AG04450 (cell line): ENCODE results near the gene MRPL3. TPM values are rescaled to one million over a fixed set of nuclear protein-coding genes. Genes with fewer than 3 reads are reported as not detected.
A peak's percentile ranks its signal among the peaks of the same experiment; 100 is the strongest.

ENCODE experiments used
- CTCF ChIA-PET: fragments of 300-600, 350-600 bp; formaldehyde crosslinking; extraction: SDS; loops from one replicate; lab custom pipeline; 2022; ENCODE audit warnings: antibody characterized with exemption, inconsistent platforms; lab: Charles Lee
- POLR2A ChIA-PET: fragments of 350-600 bp; formaldehyde crosslinking; extraction: SDS; loops from one replicate; lab custom pipeline; 2021; ENCODE audit warnings: antibody characterized with exemption, inconsistent platforms; lab: Yijun Ruan, JAX
- DNase-seq: peaks from one replicate; pipeline ENCODE4 v3.0.0-alpha.2; 2011; ENCODE audit warnings: low read depth, low spot score
- H3K27ac ChIP-seq: one replicate; pipeline ENCODE4 v1.5.1; 2012; ENCODE audit warnings: low read depth, low read length, control low read depth
- H3K27me3 ChIP-seq: one replicate; pipeline ENCODE4 v1.6.0; 2012; ENCODE audit warnings: low read length; ENCODE audit not compliant: control insufficient read depth, insufficient read depth
- H3K4me3 ChIP-seq: 2 replicates; pipeline ENCODE4 v1.5.1; 2011; ENCODE audit warnings: mild to moderate bottlenecking, low read depth, low read length, control low read depth
- H3K9me3 ChIP-seq: 2 replicates; pipeline ENCODE4 v1.5.1; 2012; ENCODE audit warnings: low read length; ENCODE audit not compliant: control insufficient read depth, insufficient read depth
- polyA plus RNA-seq: library from polyadenylated mRNA; depleted of rRNA; stranded (reverse); fragments of >200 nt; gene quantifications from 2 replicates; pipeline ENCODE4 v1.2.3, GENCODE V29; 2011
- TF ChIP-seq, protein P1 (sequence below): IDR thresholded peaks from 2 replicates; pipeline ENCODE4 v1.5.1; 2011; ENCODE audit warnings: low read depth, low read length, control low read depth, inconsistent platforms

The MRPL3 gene
- polyA plus RNA-seq, 1 experiment: 192 TPM

- Histone ChIP-seq H3K4me3 (no peak overlapping the region), H3K9me3 (no peaks in the 10 kb centered on the region), H3K27ac (no peak overlapping the region), H3K27me3 (no peaks in the 10 kb centered on the region)
- TF ChIP-seq, protein P1, sequence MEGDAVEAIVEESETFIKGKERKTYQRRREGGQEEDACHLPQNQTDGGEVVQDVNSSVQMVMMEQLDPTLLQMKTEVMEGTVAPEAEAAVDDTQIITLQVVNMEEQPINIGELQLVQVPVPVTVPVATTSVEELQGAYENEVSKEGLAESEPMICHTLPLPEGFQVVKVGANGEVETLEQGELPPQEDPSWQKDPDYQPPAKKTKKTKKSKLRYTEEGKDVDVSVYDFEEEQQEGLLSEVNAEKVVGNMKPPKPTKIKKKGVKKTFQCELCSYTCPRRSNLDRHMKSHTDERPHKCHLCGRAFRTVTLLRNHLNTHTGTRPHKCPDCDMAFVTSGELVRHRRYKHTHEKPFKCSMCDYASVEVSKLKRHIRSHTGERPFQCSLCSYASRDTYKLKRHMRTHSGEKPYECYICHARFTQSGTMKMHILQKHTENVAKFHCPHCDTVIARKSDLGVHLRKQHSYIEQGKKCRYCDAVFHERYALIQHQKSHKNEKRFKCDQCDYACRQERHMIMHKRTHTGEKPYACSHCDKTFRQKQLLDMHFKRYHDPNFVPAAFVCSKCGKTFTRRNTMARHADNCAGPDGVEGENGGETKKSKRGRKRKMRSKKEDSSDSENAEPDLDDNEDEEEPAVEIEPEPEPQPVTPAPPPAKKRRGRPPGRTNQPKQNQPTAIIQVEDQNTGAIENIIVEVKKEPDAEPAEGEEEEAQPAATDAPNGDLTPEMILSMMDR: no peak
- ChIA-PET POLR2A (interaction anchor here (0.6 kb wide), 1 partner anchor 788 kb away, joined by 3 read pairs; no protein-coding TSS in a partner anchor), CTCF (interaction anchor here (0.6 to 1.2 kb wide), 2 partner anchors 8 to 504 kb away, joined by 4 read pairs; no protein-coding TSS in a partner anchor)
- DNase-seq: no peak
These were observed 32.4 kb upstream of the MRPL3 start for GRCh38 chr3:131535131-131535530.

- ChIA-PET POLR2A (no interaction called here), CTCF (no interaction called here)
- DNase-seq: no peak
- TF ChIP-seq, protein P1: no peak
- no peaks in the 10 kb centered on the region for H3K27me3 ChIP-seq
- no peaks in the 10 kb centered on the region for H3K9me3 ChIP-seq
- H3K4me3 ChIP-seq: no peak overlapping the region
- no peak overlapping the region for H3K27ac ChIP-seq
These were observed 29.9 kb upstream of the MRPL3 start for GRCh38 chr3:131532645-131533044.

DNA sequence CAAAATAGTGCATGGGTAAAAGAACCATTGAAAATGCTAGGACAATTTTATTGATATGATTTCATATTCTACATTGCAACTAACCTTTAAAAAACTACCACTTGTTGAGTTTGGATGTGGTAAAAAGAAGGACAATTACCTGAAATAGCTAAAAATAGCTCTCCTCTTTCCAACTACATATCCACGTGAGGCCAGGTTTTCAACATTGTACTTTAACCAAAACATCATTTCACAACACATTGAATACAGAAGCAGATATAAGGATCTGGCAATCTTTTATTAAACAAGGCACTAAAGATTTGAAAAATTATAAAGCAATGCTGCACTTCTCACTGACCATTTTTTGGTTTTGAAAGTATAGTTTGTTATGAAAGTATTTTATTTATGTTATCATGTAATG is 28.1 kb upstream of the MRPL3 start:
- H3K9me3 ChIP-seq: no peaks in the 10 kb centered on the region
- no peaks in the 10 kb centered on the region for H3K27me3 ChIP-seq
- H3K4me3 ChIP-seq: no peak overlapping the region
- POLR2A ChIA-PET: no interaction called here
- CTCF ChIA-PET: no interaction called here
- no peak overlapping the region for H3K27ac ChIP-seq
- DNase-seq: no peak
- TF ChIP-seq, protein P1: no peak

GRCh38 chr3:131530388-131530787 is 27.6 kb upstream of the MRPL3 start:
- TF ChIP-seq, protein P1: no peak
- DNase-seq: no peak
- H3K9me3 ChIP-seq: no peaks in the 10 kb centered on the region
- ChIA-PET CTCF (no interaction called here), POLR2A (no interaction called here)
- H3K27me3 ChIP-seq: no peaks in the 10 kb centered on the region
- H3K4me3 ChIP-seq: no peak overlapping the region
- no peak overlapping the region for H3K27ac ChIP-seq

- POLR2A ChIA-PET: no interaction called here
These were observed 24.1 kb upstream of the MRPL3 start for GRCh38 chr3:131526801-131527347.

More at GRCh38 chr3:131526801-131527347, 24.1 kb upstream of the MRPL3 start:
- H3K4me3 ChIP-seq: peak overlapping the region; percentile 50
- H3K27ac ChIP-seq: no peak overlapping the region
- H3K9me3 ChIP-seq: no peaks in the 10 kb centered on the region
- no peaks in the 10 kb centered on the region for H3K27me3 ChIP-seq
- no peak for DNase-seq
- CTCF ChIA-PET: interaction anchor here (0.6 to 2.0 kb wide), 5 partner anchors 8 to 988 kb away, joined by 3 to 5 read pairs (median 4); no protein-coding TSS in a partner anchor
- TF ChIP-seq, protein P1: peak; percentile 55
